MCF 10A (cell line): Measurements from ENCODE around the gene LAMC1. TPM values are rescaled to one million over a fixed set of nuclear protein-coding genes. Genes with fewer than 3 reads are reported as not detected.
A peak's percentile ranks its signal among the peaks of the same experiment; 100 is the strongest.
"Not testable (repeated sequence)": the region's sequence is repeated elsewhere in the genome, so short reads cannot be mapped to it uniquely, and the experiment has no call there.

Source experiments
- BruUV-seq: library from RNA; stranded (reverse); fragments of 400-500 nt; replicated peaks from 2 replicates; lab custom pipeline; 2021; lab: Mats Ljungman, UMichigan
- CTCF ChIA-PET: fragments of 300-600 bp; sonication (Branson Sonifier 250); formaldehyde crosslinking; extraction: SDS; loops from one replicate; lab custom pipeline; 2021; ENCODE audit warnings: antibody characterized with exemption, inconsistent platforms; lab: Yijun Ruan, JAX
- POLR2A ChIA-PET: fragments of 300-600, 350-650 bp; sonication (Branson Sonifier 250); formaldehyde crosslinking; extraction: SDS; loops from one replicate; lab custom pipeline; 2020; ENCODE audit warnings: antibody characterized with exemption, inconsistent platforms; lab: Yijun Ruan, JAX
- DNase-seq: peaks from one replicate; pipeline ENCODE4 v3.0.0-alpha.2; 2018; ENCODE audit not compliant: unreplicated experiment
- H3K27ac Mint-ChIP-seq: one replicate; pipeline ENCODE4 v1.8.0; 2022; ENCODE audit warnings: mild to moderate bottlenecking, low read depth, mixed read lengths; ENCODE audit not compliant: unreplicated experiment
- H3K27me3 Mint-ChIP-seq: one replicate; pipeline ENCODE4 v1.8.0; 2022; ENCODE audit warnings: mixed read lengths; ENCODE audit not compliant: insufficient read depth, unreplicated experiment
- H3K36me3 Mint-ChIP-seq: one replicate; pipeline ENCODE4 v1.8.0; 2022; ENCODE audit warnings: mild to moderate bottlenecking, moderate library complexity, mixed read lengths; ENCODE audit not compliant: insufficient read depth, unreplicated experiment
- H3K4me1 Mint-ChIP-seq: one replicate; pipeline ENCODE4 v1.8.0; 2022; ENCODE audit warnings: mixed read lengths; ENCODE audit not compliant: insufficient read depth, unreplicated experiment
- H3K4me3 Mint-ChIP-seq: one replicate; pipeline ENCODE4 v1.8.0; 2022; ENCODE audit warnings: mild to moderate bottlenecking, moderate library complexity, mixed read lengths; ENCODE audit not compliant: unreplicated experiment
- H3K9me3 Mint-ChIP-seq: one replicate; pipeline ENCODE4 v1.8.0; 2022; ENCODE audit warnings: mixed read lengths; ENCODE audit not compliant: unreplicated experiment
- CTCF ChIP-seq: fragments of 200-600 bp; IDR thresholded peaks from one replicate; pipeline ENCODE4 v1.8.0; 2022; ENCODE audit warnings: antibody characterized with exemption, mild to moderate bottlenecking; ENCODE audit not compliant: unreplicated experiment
- intact Hi-C: fragments of 100-400 bp; cut with micrococcal nuclease; formaldehyde crosslinking; loops from 2 replicates; pipeline ENCODE4 v1.14.1; 2022
- total RNA-seq: library from RNA; stranded (reverse); gene quantifications from 2 replicates; pipeline ENCODE4 v1.2.3, GENCODE V29; 2022

The LAMC1 gene
- total RNA-seq, 1 experiment from 2014 or later: 179 TPM

- intact Hi-C loops: no loop called here
- no peaks in the 10 kb centered on the region for H3K27me3 Mint-ChIP-seq
- H3K36me3 Mint-ChIP-seq: peaks cover 14% of the 10 kb centered on the region
- CTCF ChIA-PET: interaction anchor here (0.6 to 1.6 kb wide), 12 partner anchors 9 to 366 kb away, joined by 3 to 5 read pairs (median 3); no protein-coding TSS in a partner anchor
- H3K4me3 Mint-ChIP-seq: no peak overlapping the region
- H3K27ac Mint-ChIP-seq: peak overlapping the region; percentile 95
- no TSS peak for BruUV-seq
- no peak for TF ChIP-seq CTCF
- no peaks in the 10 kb centered on the region for H3K9me3 Mint-ChIP-seq
- H3K4me1 Mint-ChIP-seq: peaks cover 31% of the 10 kb centered on the region
- POLR2A ChIA-PET: interaction anchor here (0.8 to 1.8 kb wide), 9 partner anchors 10 to 80 kb away, joined by 3 to 18 read pairs (median 4); partner anchors contain the start of gene LAMC2
- DNase-seq: no peak
These were observed 126.1 kb downstream of the LAMC1 start for GRCh38 chr1:183149273-183149672.

GRCh38 chr1:183150032-183150431 lies 126.8 kb downstream of the LAMC1 start:
- CTCF ChIA-PET: interaction anchor here (0.6 to 1.5 kb wide), 4 partner anchors 37 to 353 kb away, joined by 3 to 5 read pairs (median 3); no protein-coding TSS in a partner anchor
- H3K27me3 Mint-ChIP-seq, BruUV-seq, H3K9me3 Mint-ChIP-seq, intact Hi-C loops, H3K36me3 Mint-ChIP-seq, DNase-seq: not testable (repeated sequence)
- peak overlapping the region; percentile 15 for H3K4me3 Mint-ChIP-seq
- peaks cover 31% of the 10 kb centered on the region for H3K4me1 Mint-ChIP-seq
- H3K27ac Mint-ChIP-seq: peak overlapping the region; percentile 95
- POLR2A ChIA-PET: interaction anchor here (1.7 to 1.8 kb wide), 3 partner anchors 9 to 36 kb away, joined by 6 to 18 read pairs (median 11); partner anchors contain the start of gene LAMC2

- peak overlapping the region; percentile 95 for H3K27ac Mint-ChIP-seq
- CTCF ChIA-PET: interaction anchor here (0.7 kb wide), 1 partner anchor 31 kb away, joined by 3 read pairs; no protein-coding TSS in a partner anchor
- H3K36me3 Mint-ChIP-seq: peaks cover 2% of the 10 kb centered on the region
- intact Hi-C loops: no loop called here
- no peak for TF ChIP-seq CTCF
- DNase-seq: no peak
- BruUV-seq: no TSS peak
- H3K9me3 Mint-ChIP-seq: no peaks in the 10 kb centered on the region
- H3K4me3 Mint-ChIP-seq: peak overlapping the region; percentile 15
- peaks cover 31% of the 10 kb centered on the region for H3K4me1 Mint-ChIP-seq
- H3K27me3 Mint-ChIP-seq: no peaks in the 10 kb centered on the region
- POLR2A ChIA-PET: no interaction called here
These were observed 127.2 kb downstream of the LAMC1 start for GRCh38 chr1:183150445-183150844.

GRCh38 chr1:183152180-183152579 lies 129.0 kb downstream of the LAMC1 start:
- ChIA-PET CTCF (interaction anchor here (0.6 to 1.0 kb wide), 5 partner anchors 13 to 869 kb away, joined by 3 read pairs; no protein-coding TSS in a partner anchor), POLR2A (interaction anchor here (0.6 to 1.4 kb wide), 4 partner anchors 35 to 362 kb away, joined by 3 to 4 read pairs (median 4); no protein-coding TSS in a partner anchor)
- no peak overlapping the region for H3K27ac Mint-ChIP-seq
- BruUV-seq: no TSS peak
- intact Hi-C loops: no loop called here
- peaks cover 37% of the 10 kb centered on the region for H3K4me1 Mint-ChIP-seq
- H3K27me3 Mint-ChIP-seq: no peaks in the 10 kb centered on the region
- DNase-seq: no peak
- H3K9me3 Mint-ChIP-seq: no peaks in the 10 kb centered on the region
- H3K4me3 Mint-ChIP-seq: no peak overlapping the region
- no peak for TF ChIP-seq CTCF
- H3K36me3 Mint-ChIP-seq: no peaks in the 10 kb centered on the region
